ENCODE measurements around the gene PLEKHA1. TPM values are rescaled to one million over a fixed set of nuclear protein-coding genes. Genes with fewer than 3 reads are reported as not detected.

The PLEKHA1 gene
- total RNA-seq, 1 donor from 2014 or later = 38.2 TPM

DNA sequence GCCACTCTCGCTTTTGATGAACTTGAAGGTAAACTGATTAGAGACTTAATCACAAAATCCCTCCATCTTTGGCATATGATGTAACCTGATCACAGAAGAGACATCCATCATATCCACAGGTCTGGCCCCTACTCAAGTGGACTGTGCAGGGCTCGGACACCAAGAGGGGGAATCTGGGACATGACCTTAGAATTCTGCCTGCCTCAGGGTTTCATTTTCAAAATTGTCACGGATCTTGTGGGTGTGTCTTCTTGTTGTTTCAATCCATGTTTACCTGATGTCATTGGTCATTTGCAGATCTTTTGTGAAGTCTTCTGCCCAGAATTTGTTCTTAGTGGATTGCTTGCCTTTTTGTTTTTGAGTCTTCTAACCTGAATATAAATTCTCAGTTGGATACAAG lies 74.1 kb downstream of the PLEKHA1 start:
- peaks cover 27% of the 10 kb centered on the region for H3K4me1 Mint-ChIP-seq (ENCODE audit: unreplicated experiment)
- H3K9me3 Mint-ChIP-seq (ENCODE audit: unreplicated experiment) = peaks cover 4% of the 10 kb centered on the region
- H3K4me3 Mint-ChIP-seq (ENCODE audit: unreplicated experiment) = no peak overlapping the region
- no peak overlapping the region for H3K27ac Mint-ChIP-seq (ENCODE audit: unreplicated experiment)
- DNase-seq (ENCODE audit: low spot score) = no peak
- H3K27me3 Mint-ChIP-seq (ENCODE audit: unreplicated experiment) = peaks cover 4% of the 10 kb centered on the region
- TF ChIP-seq, protein P1, sequence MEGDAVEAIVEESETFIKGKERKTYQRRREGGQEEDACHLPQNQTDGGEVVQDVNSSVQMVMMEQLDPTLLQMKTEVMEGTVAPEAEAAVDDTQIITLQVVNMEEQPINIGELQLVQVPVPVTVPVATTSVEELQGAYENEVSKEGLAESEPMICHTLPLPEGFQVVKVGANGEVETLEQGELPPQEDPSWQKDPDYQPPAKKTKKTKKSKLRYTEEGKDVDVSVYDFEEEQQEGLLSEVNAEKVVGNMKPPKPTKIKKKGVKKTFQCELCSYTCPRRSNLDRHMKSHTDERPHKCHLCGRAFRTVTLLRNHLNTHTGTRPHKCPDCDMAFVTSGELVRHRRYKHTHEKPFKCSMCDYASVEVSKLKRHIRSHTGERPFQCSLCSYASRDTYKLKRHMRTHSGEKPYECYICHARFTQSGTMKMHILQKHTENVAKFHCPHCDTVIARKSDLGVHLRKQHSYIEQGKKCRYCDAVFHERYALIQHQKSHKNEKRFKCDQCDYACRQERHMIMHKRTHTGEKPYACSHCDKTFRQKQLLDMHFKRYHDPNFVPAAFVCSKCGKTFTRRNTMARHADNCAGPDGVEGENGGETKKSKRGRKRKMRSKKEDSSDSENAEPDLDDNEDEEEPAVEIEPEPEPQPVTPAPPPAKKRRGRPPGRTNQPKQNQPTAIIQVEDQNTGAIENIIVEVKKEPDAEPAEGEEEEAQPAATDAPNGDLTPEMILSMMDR (IDR thresholded peaks at IDR 0.05; ENCODE audit: unreplicated experiment) = no peak
- H3K36me3 Mint-ChIP-seq (ENCODE audit: low read depth, unreplicated experiment) = peaks cover 3% of the 10 kb centered on the region

DNA sequence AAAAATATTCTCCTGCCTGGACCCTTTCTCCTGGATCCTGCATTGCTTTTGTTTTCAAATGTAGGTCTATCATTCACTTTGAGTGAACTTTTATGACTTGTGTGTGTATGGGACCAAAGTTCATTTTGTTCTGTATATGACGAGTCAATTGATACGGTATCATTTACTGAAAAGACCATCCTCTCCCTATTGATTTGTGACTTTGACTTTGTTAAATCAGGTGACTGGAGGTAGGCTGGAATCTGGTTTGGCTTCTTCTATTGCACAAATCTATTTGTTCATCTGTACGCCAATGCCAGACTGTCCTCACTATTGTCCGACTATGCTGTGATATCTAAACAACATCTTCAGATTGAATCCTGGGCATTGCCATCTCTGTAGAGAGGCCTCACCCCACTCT lies 74.6 kb downstream of the PLEKHA1 start:
- Mint-ChIP-seq H3K27me3 (ENCODE audit: unreplicated experiment) (peaks cover 4% of the 10 kb centered on the region), H3K4me1 (ENCODE audit: unreplicated experiment) (peaks cover 27% of the 10 kb centered on the region), H3K36me3 (ENCODE audit: low read depth, unreplicated experiment) (peaks cover 3% of the 10 kb centered on the region), H3K9me3 (ENCODE audit: unreplicated experiment) (peaks cover 4% of the 10 kb centered on the region), H3K4me3 (ENCODE audit: unreplicated experiment) (no peak overlapping the region), H3K27ac (ENCODE audit: unreplicated experiment) (no peak overlapping the region)
- no peak for DNase-seq (ENCODE audit: low spot score)
- TF ChIP-seq, protein P1 (IDR thresholded peaks at IDR 0.05; ENCODE audit: unreplicated experiment) = no peak

DNA sequence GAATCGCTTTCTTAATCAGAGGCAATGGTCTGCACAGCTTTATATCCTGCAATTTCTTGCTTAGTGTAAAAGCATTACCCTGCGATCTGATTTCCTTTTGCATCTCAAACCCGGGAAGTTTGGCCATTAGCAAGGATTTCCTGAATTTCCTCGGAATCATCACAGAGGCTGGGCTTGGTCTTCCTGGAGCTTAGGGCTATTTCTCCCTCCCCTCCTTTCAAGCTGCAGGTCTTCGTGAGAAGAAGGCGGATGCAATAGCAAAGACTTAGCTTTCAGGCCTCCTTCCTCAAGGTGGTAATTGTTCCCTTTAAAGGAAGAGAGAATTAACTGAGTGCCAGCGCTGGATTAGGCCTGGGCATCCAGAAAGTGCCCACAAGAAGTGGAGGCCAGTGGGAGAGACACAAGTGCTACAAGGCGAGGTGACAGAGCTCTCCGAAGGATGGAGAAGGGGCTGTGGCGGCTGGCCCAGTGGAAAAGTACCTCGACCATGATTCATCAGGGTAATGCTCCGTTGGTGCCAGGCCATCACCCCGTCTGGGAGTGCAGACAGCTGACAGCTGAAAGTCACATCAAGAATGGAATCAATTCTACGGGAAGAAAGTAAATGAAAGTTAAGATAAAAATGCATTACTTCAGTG lies 76.0 kb downstream of the PLEKHA1 start:
- Mint-ChIP-seq H3K9me3 (ENCODE audit: unreplicated experiment) (peaks cover 4% of the 10 kb centered on the region), H3K4me3 (ENCODE audit: unreplicated experiment) (no peak overlapping the region), H3K4me1 (ENCODE audit: unreplicated experiment) (peaks cover 27% of the 10 kb centered on the region), H3K36me3 (ENCODE audit: low read depth, unreplicated experiment) (no peaks in the 10 kb centered on the region), H3K27ac (ENCODE audit: unreplicated experiment) (peak overlapping the region; percentile 85), H3K27me3 (ENCODE audit: unreplicated experiment) (peaks cover 4% of the 10 kb centered on the region)
- peak; percentile 15 for DNase-seq (ENCODE audit: low spot score)
- TF ChIP-seq, protein P1 (IDR thresholded peaks at IDR 0.05; ENCODE audit: unreplicated experiment) = no peak

DNA sequence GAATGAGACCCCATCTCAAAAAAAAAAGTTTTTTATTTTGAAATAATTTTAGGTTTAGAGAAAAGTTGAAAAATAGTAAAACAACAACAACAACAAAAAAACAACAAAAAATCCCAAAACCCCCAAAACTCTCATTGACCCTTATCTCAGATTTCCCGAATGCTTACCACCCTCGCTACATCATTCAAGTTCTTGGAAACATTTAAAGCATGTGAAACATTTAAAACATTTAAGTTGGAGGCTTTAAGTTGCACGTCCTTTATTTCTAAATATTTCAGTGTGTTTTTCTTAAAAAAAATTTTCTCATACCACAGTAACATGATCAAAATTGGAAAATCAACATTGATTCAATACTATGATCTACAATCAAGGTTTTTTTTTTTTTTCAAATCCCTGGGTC lies 79.6 kb downstream of the PLEKHA1 start:
- no peak for DNase-seq (ENCODE audit: low spot score)
- Mint-ChIP-seq H3K27ac (ENCODE audit: unreplicated experiment) (no peak overlapping the region), H3K4me3 (ENCODE audit: unreplicated experiment) (no peak overlapping the region), H3K27me3 (ENCODE audit: unreplicated experiment) (peaks cover 2% of the 10 kb centered on the region), H3K36me3 (ENCODE audit: low read depth, unreplicated experiment) (no peaks in the 10 kb centered on the region), H3K9me3 (ENCODE audit: unreplicated experiment) (no peaks in the 10 kb centered on the region), H3K4me1 (ENCODE audit: unreplicated experiment) (peaks cover 34% of the 10 kb centered on the region)
- TF ChIP-seq, protein P1 (IDR thresholded peaks at IDR 0.05; ENCODE audit: unreplicated experiment) = no peak

DNA sequence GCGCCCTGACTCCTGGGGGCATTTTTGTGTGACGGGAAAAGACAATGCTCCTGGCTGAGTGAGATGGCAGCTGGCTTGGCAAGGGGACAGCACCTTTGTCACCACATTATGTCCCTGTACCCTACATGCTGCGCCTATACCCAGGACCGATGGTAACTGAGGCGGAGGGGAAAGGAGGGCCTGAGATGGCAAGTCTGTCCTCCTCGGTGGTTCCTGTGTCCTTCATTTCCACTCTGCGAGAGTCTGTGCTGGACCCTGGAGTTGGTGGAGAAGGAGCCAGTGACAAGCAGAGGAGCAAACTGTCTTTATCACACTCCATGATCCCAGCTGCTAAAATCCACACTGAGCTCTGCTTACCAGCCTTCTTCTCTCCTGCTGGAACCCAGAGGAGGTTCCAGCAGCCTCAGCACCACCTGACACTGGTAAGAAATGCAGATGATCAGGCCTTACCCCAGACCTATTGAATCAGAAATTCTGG lies 80.1 kb downstream of the PLEKHA1 start, which contains the start of gene ARMS2:
ARMS2 (plus strand) TSS at position 51 of the 478 bp plus-strand sequence; CDS start at position 126, 75 bp downstream.
- Mint-ChIP-seq H3K27me3 (ENCODE audit: unreplicated experiment) (peaks cover 2% of the 10 kb centered on the region), H3K36me3 (ENCODE audit: low read depth, unreplicated experiment) (no peaks in the 10 kb centered on the region), H3K4me1 (ENCODE audit: unreplicated experiment) (peaks cover 28% of the 10 kb centered on the region), H3K9me3 (ENCODE audit: unreplicated experiment) (no peaks in the 10 kb centered on the region), H3K4me3 (ENCODE audit: unreplicated experiment) (no peak within 1 kb of the TSS), H3K27ac (ENCODE audit: unreplicated experiment) (no peak within 1 kb of the TSS)
- no peak for DNase-seq (ENCODE audit: low spot score)
- TF ChIP-seq, protein P1 (IDR thresholded peaks at IDR 0.05; ENCODE audit: unreplicated experiment) = no peak

Data from endothelial cell (in vitro differentiated cells).